Measurements from ENCODE around the gene GIPR. TPM values are rescaled to one million over a fixed set of nuclear protein-coding genes. Genes with fewer than 3 reads are reported as not detected.
A peak's percentile ranks its signal among the peaks of the same experiment; 100 is the strongest.

The GIPR gene
- total and polyA plus RNA-seq, 2 of the 13 experiments (the other 11 are each of a cell fraction or from before 2014, with no cell fraction given) = 0.15 to 1.2 TPM

DNA sequence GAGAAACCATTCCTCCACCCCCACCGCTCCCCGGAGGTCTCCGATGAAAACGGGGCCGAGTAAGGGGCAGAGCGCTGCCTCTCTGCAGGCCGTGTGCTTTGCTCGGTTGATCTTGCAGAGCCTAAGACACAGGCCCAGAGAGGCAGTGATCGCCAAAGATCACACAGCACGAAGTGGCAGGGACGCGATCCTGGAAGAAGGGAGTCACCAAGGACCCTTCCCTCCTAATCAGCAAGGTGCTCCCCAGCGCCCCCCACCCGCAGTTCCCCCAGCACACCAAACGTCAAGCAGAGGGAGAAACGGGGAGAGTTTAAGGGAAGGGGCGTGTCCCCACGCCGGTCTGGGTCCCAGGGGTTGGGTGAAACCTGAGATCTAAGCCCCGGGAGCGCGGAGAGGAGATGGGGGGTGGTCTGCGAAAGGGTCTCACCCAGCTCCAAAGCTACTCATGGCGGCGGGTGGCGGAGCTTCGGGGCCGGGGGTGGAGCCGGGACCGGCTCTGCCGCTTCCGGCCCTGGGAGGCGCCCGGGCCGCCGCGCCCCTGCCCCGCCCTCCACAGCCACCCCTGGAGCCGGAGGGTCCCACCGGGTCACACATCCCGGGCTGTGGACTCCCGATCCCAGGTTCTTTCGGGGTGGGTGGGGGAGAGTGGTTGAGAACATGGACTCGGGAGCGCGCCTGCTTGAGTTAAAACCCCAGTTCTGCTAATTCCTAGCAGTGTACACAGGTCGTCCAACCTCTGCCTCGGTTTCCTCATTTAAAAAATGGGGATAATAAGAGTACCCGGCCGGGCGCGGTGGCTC lies 28.9 kb upstream of the GIPR start, which contains the start of gene EML2 (continued):
- TF ChIP-seq, protein P1, sequence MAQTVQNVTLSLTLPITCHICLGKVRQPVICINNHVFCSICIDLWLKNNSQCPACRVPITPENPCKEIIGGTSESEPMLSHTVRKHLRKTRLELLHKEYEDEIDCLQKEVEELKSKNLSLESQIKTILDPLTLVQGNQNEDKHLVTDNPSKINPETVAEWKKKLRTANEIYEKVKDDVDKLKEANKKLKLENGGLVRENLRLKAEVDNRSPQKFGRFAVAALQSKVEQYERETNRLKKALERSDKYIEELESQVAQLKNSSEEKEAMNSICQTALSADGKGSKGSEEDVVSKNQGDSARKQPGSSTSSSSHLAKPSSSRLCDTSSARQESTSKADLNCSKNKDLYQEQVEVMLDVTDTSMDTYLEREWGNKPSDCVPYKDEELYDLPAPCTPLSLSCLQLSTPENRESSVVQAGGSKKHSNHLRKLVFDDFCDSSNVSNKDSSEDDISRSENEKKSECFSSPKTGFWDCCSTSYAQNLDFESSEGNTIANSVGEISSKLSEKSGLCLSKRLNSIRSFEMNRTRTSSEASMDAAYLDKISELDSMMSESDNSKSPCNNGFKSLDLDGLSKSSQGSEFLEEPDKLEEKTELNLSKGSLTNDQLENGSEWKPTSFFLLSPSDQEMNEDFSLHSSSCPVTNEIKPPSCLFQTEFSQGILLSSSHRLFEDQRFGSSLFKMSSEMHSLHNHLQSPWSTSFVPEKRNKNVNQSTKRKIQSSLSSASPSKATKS (CRISPR knock-in tag; IDR thresholded peaks at IDR 0.05) = no peak
- peak; percentile 68; the same call in 1 of the 2 replicates for TF ChIP-seq TARDBP (CRISPR knock-in tag; IDR thresholded peaks at IDR 0.05)
- TF ChIP-seq, protein P2, sequence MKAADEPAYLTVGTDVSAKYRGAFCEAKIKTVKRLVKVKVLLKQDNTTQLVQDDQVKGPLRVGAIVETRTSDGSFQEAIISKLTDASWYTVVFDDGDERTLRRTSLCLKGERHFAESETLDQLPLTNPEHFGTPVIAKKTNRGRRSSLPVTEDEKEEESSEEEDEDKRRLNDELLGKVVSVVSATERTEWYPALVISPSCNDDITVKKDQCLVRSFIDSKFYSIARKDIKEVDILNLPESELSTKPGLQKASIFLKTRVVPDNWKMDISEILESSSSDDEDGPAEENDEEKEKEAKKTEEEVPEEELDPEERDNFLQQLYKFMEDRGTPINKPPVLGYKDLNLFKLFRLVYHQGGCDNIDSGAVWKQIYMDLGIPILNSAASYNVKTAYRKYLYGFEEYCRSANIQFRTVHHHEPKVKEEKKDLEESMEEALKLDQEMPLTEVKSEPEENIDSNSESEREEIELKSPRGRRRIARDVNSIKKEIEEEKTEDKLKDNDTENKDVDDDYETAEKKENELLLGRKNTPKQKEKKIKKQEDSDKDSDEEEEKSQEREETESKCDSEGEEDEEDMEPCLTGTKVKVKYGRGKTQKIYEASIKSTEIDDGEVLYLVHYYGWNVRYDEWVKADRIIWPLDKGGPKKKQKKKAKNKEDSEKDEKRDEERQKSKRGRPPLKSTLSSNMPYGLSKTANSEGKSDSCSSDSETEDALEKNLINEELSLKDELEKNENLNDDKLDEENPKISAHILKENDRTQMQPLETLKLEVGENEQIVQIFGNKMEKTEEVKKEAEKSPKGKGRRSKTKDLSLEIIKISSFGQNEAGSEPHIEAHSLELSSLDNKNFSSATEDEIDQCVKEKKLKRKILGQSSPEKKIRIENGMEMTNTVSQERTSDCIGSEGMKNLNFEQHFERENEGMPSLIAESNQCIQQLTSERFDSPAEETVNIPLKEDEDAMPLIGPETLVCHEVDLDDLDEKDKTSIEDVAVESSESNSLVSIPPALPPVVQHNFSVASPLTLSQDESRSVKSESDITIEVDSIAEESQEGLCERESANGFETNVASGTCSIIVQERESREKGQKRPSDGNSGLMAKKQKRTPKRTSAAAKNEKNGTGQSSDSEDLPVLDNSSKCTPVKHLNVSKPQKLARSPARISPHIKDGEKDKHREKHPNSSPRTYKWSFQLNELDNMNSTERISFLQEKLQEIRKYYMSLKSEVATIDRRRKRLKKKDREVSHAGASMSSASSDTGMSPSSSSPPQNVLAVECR (CRISPR knock-in tag; IDR thresholded peaks at IDR 0.05; ENCODE audit: borderline replicate concordance) = peak; percentile 24; the same call in 1 of the 2 replicates
- TF ChIP-seq FOSL2 (CRISPR knock-in tag; IDR thresholded peaks at IDR 0.05) = no peak
- peak; percentile 96 for TF ChIP-seq ZMYM3 (CRISPR knock-in tag; IDR thresholded peaks at IDR 0.05)
- TF ChIP-seq, protein P3, sequence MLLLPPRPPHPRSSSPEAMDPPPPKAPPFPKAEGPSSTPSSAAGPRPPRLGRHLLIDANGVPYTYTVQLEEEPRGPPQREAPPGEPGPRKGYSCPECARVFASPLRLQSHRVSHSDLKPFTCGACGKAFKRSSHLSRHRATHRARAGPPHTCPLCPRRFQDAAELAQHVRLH (CRISPR knock-in tag; IDR thresholded peaks at IDR 0.05; ENCODE audit: borderline replicate concordance, low read depth) = 0 out of 2 replicates have a peak, but pooled peaks have one; percentile 40
- no peak; the same call in 2 of the 3 replicates for TF ChIP-seq MXI1 (IDR thresholded peaks at IDR 0.05; ENCODE audit: borderline replicate concordance, low read depth, low read length)
- no peak for TF ChIP-seq ZNF570 (CRISPR knock-in tag; IDR thresholded peaks at IDR 0.05; ENCODE audit: borderline replicate concordance)
- TF ChIP-seq, protein P4, sequence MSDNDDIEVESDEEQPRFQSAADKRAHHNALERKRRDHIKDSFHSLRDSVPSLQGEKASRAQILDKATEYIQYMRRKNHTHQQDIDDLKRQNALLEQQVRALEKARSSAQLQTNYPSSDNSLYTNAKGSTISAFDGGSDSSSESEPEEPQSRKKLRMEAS (IDR thresholded peaks at IDR 0.05) = peak; percentile 23; the same call in 1 of the 2 replicates
- TF ChIP-seq SCMH1 (CRISPR knock-in tag; IDR thresholded peaks at IDR 0.05; ENCODE audit: borderline replicate concordance) = no peak
- no peak for TF ChIP-seq HNF1A (IDR thresholded peaks at IDR 0.05; ENCODE audit: low read depth)
- TF ChIP-seq HNF1A (CRISPR knock-in tag; IDR thresholded peaks at IDR 0.05; ENCODE audit: borderline replicate concordance) = no peak
- no peak for TF ChIP-seq NAIF1 (CRISPR knock-in tag; IDR thresholded peaks at IDR 0.05; ENCODE audit: borderline replicate concordance)
- TF ChIP-seq RAD51 (IDR thresholded peaks at IDR 0.05; ENCODE audit: borderline replicate concordance) = no peak
- no peak for TF ChIP-seq LCORL (IDR thresholded peaks at IDR 0.05)
- TF ChIP-seq LCORL (CRISPR knock-in tag; IDR thresholded peaks at IDR 0.05) = no peak
- TF ChIP-seq ELF4 (CRISPR knock-in tag; IDR thresholded peaks at IDR 0.05; ENCODE audit: borderline replicate concordance) = no peak
- TF ChIP-seq XBP1 (CRISPR knock-in tag; IDR thresholded peaks at IDR 0.05) = no peak
- TF ChIP-seq ZNF3 (CRISPR knock-in tag; IDR thresholded peaks at IDR 0.05) = no peak
